Large intestine (tissue), 3 donors: ENCODE results near the gene CLIP2. TPM values are rescaled to one million over a fixed set of nuclear protein-coding genes. Genes with fewer than 3 reads are reported as not detected.
"Not testable (repeated sequence)": the region's sequence is repeated elsewhere in the genome, so short reads cannot be mapped to it uniquely, and the experiment has no call there.

Experiments
- DNase-seq, 2 donors: peaks; one replicate each; pipeline versions ENCODE4 v3.0.0 to v3.0.0-alpha.2; 2013
- H3K27ac ChIP-seq: one replicate; pipeline ENCODE4 v1.5.1; 2013; ENCODE audit warnings: low read length
- H3K27me3 ChIP-seq: 2 replicates; pipeline ENCODE4 v1.6.1; 2013; ENCODE audit warnings: low read length; ENCODE audit not compliant: control insufficient read depth, insufficient read depth
- H3K36me3 ChIP-seq: 2 replicates; pipeline ENCODE4 v1.6.1; 2013; ENCODE audit warnings: low read length; ENCODE audit not compliant: control insufficient read depth, insufficient read depth
- H3K4me1 ChIP-seq: one replicate; pipeline ENCODE4 v1.6.1; 2013; ENCODE audit warnings: low read length; ENCODE audit not compliant: control insufficient read depth, insufficient read depth
- H3K4me3 ChIP-seq: one replicate; pipeline ENCODE4 v1.5.1; 2013; ENCODE audit warnings: low read length
- H3K9me3 ChIP-seq: one replicate; pipeline ENCODE4 v1.6.1; 2013; ENCODE audit warnings: mild to moderate bottlenecking, low read depth, low read length, moderate library complexity; ENCODE audit not compliant: control insufficient read depth
- WGBS: methylation state at CpG from one replicate; pipeline ENCODE4 v1.1.5; 2013; ENCODE audit warnings: low lambda C conversion rate; ENCODE audit not compliant: insufficient coverage; 5-methylcytosine and 5-hydroxymethylcytosine counted together
- polyA plus RNA-seq: library from polyadenylated mRNA; unstranded; fragments of 120-200 nt; gene quantifications from one replicate; pipeline ENCODE4 v1.2.1, GENCODE V29; 2013

CLIP2 gene
- polyA plus RNA-seq, 1 donor = 13.6 TPM

- no peak for DNase-seq
- no peaks in the 10 kb centered on the region for H3K36me3 ChIP-seq
- H3K4me1 ChIP-seq = no peaks in the 10 kb centered on the region
- no CpG with 5 or more reads among the region's 4 CpGs for WGBS
- H3K9me3 ChIP-seq = no peaks in the 10 kb centered on the region
- no peak overlapping the region for H3K4me3 ChIP-seq
- H3K27ac ChIP-seq = no peak overlapping the region
- H3K27me3 ChIP-seq = no peaks in the 10 kb centered on the region
Observed at GRCh38 chr7:74428023-74428422, 138.8 kb downstream of the CLIP2 start.

GRCh38 chr7:74429153-74429747, 140.0 kb downstream of the CLIP2 start:
- Histone ChIP-seq H3K27me3 (no peaks in the 10 kb centered on the region), H3K4me1 (no peaks in the 10 kb centered on the region), H3K4me3 (no peak overlapping the region), H3K9me3 (no peaks in the 10 kb centered on the region), H3K36me3 (no peaks in the 10 kb centered on the region), H3K27ac (no peak overlapping the region)
- DNase-seq = no peak
- no CpG with 5 or more reads among the region's 17 CpGs for WGBS

- not testable (repeated sequence) for H3K27ac ChIP-seq, H3K4me3 ChIP-seq, H3K36me3 ChIP-seq, DNase-seq, H3K27me3 ChIP-seq, H3K9me3 ChIP-seq, H3K4me1 ChIP-seq
- no CpG with 5 or more reads among the region's 9 CpGs for WGBS
Observed at GRCh38 chr7:74430409-74430808, 141.2 kb downstream of the CLIP2 start.

GRCh38 chr7:74430961-74431466, 141.8 kb downstream of the CLIP2 start:
- DNase-seq = no peak
- Histone ChIP-seq H3K27me3 (no peaks in the 10 kb centered on the region), H3K9me3 (no peaks in the 10 kb centered on the region), H3K27ac (no peak overlapping the region), H3K4me1 (peaks cover 9% of the 10 kb centered on the region), H3K36me3 (no peaks in the 10 kb centered on the region), H3K4me3 (no peak overlapping the region)
- WGBS = 89% methylated on average over 5 of the region's 12 CpGs

GRCh38 chr7:74437291-74437571, 148.0 kb downstream of the CLIP2 start:
- DNase-seq, H3K36me3 ChIP-seq, H3K27me3 ChIP-seq, H3K4me3 ChIP-seq, H3K9me3 ChIP-seq: not testable (repeated sequence)
- Histone ChIP-seq H3K27ac (peak overlapping the region; percentile 47), H3K4me1 (peaks cover 20% of the 10 kb centered on the region)
- no CpG with 5 or more reads among the region's 1 CpG for WGBS

GRCh38 chr7:74438327-74438726, 149.1 kb downstream of the CLIP2 start:
- no peak overlapping the region for H3K4me3 ChIP-seq
- H3K27me3 ChIP-seq = no peaks in the 10 kb centered on the region
- no peak overlapping the region for H3K27ac ChIP-seq
- H3K4me1 ChIP-seq = peaks cover 20% of the 10 kb centered on the region
- no peaks in the 10 kb centered on the region for H3K9me3 ChIP-seq
- no peaks in the 10 kb centered on the region for H3K36me3 ChIP-seq
- 94% methylated on average over 2 of the region's 2 CpGs for WGBS
- no peak for DNase-seq

- H3K4me3 ChIP-seq = no peak overlapping the region
- DNase-seq = no peak
- H3K27me3 ChIP-seq = no peaks in the 10 kb centered on the region
- no peak overlapping the region for H3K27ac ChIP-seq
- WGBS = no CpG with 5 or more reads among the region's 4 CpGs
- H3K36me3 ChIP-seq = no peaks in the 10 kb centered on the region
- no peaks in the 10 kb centered on the region for H3K9me3 ChIP-seq
- H3K4me1 ChIP-seq = peaks cover 20% of the 10 kb centered on the region
Observed at GRCh38 chr7:74439541-74439940, 150.3 kb downstream of the CLIP2 start.

GRCh38 chr7:74440143-74440542, 150.9 kb downstream of the CLIP2 start:
- H3K4me3 ChIP-seq, H3K9me3 ChIP-seq, DNase-seq, H3K36me3 ChIP-seq, H3K27ac ChIP-seq, H3K27me3 ChIP-seq: not testable (repeated sequence)
- 100% methylated on average over 3 of the region's 3 CpGs for WGBS
- peaks cover 18% of the 10 kb centered on the region for H3K4me1 ChIP-seq

- H3K4me1 ChIP-seq = peaks cover 4% of the 10 kb centered on the region
- no peaks in the 10 kb centered on the region for H3K9me3 ChIP-seq
- H3K27ac ChIP-seq = no peak overlapping the region
- H3K4me3 ChIP-seq = no peak overlapping the region
- no CpG with 5 or more reads among the region's 10 CpGs for WGBS
- DNase-seq = no peak
- no peaks in the 10 kb centered on the region for H3K36me3 ChIP-seq
- H3K27me3 ChIP-seq = no peaks in the 10 kb centered on the region
Observed at GRCh38 chr7:74441801-74442200, 152.6 kb downstream of the CLIP2 start.

- WGBS = 59% methylated on average over 3 of the region's 21 CpGs
- Histone ChIP-seq H3K4me1 (no peaks in the 10 kb centered on the region), H3K9me3 (no peaks in the 10 kb centered on the region), H3K4me3 (no peak overlapping the region), H3K27ac (no peak overlapping the region), H3K36me3 (no peaks in the 10 kb centered on the region), H3K27me3 (no peaks in the 10 kb centered on the region)
- no peak for DNase-seq
Observed at GRCh38 chr7:74443543-74444247, 154.5 kb downstream of the CLIP2 start.

- Histone ChIP-seq H3K9me3 (no peaks in the 10 kb centered on the region), H3K27ac (no peak overlapping the region), H3K4me3 (no peak overlapping the region), H3K36me3 (no peaks in the 10 kb centered on the region), H3K27me3 (no peaks in the 10 kb centered on the region), H3K4me1 (peaks cover 7% of the 10 kb centered on the region)
- WGBS = 94% methylated on average over 2 of the region's 4 CpGs
- no peak for DNase-seq
Observed at GRCh38 chr7:74449144-74449543, 159.9 kb downstream of the CLIP2 start.
